GM18867 (cell line): Measurements from ENCODE around the gene TNFRSF8.

Experiments used
- ATAC-seq: cut with Tn5 transposase; IDR thresholded peaks from one replicate; pipeline ENCODE4 v1.9.1; 2021; ENCODE audit warnings: mild to moderate bottlenecking, moderate library complexity; ENCODE audit not compliant: unreplicated experiment

Gene TNFRSF8

DNA sequence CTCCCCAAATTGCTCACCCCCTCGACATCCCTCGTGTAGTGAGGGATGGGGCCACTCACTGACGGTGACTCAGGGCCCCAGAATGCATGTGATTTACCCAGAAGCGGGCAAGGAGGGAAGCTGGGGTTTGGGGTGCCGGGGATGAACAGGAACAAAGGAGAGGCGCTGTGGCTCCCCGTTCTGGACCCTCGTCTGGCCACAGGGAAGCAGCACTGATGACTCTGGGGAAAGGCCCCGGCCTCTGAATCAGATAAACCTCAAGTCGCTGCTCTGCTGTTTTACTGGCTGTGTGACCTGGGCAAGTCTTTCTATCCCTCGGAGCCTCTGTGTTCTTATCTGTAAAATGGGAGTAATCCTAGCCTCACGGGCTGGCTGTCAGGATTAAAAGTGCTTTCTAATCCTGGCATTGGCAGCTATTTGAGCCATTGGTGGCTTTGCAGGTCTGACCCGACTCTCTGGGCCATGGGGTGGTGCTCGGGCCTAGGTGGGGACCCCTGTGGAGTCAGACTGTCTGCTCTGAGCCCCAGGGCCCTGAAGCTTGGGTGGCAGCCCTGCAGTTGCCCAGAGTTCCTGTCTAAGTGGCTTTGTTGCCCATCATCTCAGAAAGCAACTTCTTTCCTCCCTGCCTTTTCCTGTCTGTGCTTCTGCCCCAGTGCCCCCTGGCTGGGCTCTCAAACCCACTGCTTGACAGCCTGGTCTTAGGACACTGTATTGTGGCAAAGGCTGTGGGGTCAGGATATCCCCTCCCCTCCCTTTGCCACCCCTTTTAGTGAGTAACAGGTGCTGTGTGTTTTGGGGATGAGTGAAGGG, 109.1 kb downstream of the TNFRSF8 start:
- no peak for ATAC-seq

DNA sequence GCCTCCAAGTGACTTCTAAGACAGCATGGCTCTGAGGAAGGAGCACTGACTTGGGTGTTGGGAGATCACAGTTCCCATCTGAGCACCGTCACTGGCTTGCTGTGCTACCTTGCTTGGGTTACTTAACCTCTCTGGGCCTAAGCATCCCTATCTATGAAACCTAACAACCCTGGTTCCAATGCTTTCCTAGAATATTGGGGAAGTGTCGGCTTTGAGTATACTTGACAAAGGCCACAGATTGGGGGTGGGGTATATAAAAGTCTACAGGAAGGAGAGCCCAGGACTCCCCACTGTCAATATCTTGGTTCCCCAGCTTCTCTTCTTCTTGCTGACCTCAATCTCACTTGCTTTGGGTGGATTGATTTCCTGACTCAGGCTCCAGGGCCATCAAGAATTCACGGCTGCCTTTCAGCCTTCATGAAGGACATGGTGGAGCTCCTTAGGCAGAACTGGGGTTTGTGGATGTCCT, 110.0 kb downstream of the TNFRSF8 start:
- ATAC-seq: no peak

DNA sequence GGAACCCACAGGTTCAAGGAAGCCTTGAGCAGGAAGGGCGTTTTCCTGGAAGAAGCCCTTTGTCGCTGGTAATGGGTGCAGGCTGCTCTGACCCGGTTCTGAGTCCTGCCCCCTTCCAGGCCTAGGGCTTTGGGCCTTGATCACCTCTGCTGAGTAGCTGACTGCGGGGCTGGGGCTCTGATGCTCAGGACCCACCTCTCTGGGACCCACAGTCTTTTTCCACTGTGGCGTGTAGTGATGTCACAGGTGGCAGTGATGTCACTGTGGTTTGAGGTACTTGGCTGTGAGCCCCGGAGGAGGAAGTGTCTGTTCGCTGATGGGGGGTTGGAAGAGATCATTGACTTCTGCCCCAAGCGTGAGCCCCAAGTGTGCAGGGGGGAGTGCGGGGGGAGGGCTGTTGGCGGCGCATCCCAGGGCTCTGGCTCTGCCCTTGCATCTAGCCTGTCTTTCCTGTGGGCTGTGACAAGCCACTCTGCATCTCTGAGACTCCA, 110.6 kb downstream of the TNFRSF8 start:
- ATAC-seq: no peak

DNA sequence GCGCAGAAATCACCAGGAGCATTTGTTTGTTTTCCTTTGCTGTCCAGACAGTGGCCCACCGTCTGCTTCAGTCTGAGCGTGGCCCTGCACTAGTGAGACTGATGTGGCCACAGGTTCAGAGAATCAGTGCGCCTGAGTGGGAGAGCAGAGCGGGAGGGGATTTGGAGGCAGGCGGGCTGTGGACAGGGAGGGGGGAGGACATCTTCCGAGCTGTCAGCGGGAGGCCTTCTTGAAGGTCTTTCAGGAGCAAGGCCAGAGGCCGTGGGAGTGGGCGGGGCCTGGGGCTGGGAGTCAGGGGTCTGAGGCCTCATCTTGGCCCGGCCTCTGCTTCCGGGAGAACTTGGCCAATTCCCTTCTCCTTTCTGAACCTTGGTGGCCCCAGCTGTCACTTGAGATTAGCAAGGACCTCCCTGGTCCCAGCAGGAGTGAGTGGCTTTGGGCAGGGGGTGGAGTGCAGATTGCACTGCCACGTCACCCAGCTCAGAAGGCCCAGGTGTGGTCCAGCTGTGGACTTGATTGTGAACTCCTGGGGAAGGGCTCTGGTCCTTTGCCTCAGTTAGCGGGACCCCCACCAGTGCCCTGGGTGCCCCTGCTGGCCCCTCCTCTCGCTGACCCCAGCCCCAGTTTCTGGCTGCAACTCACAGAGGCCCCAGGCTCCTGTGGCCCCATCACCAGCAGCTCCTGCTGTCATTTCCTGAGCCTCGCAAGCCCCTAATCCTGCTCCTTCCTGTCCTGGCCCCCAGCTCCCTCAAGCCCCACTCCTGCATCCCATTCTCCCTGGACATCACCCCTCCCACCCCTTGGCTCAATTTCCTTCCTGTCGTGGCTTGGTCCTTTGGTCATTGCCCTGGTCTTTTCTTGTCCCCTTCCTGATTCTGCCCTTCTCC, 112.1 kb downstream of the TNFRSF8 start:
- ATAC-seq: no peak

DNA sequence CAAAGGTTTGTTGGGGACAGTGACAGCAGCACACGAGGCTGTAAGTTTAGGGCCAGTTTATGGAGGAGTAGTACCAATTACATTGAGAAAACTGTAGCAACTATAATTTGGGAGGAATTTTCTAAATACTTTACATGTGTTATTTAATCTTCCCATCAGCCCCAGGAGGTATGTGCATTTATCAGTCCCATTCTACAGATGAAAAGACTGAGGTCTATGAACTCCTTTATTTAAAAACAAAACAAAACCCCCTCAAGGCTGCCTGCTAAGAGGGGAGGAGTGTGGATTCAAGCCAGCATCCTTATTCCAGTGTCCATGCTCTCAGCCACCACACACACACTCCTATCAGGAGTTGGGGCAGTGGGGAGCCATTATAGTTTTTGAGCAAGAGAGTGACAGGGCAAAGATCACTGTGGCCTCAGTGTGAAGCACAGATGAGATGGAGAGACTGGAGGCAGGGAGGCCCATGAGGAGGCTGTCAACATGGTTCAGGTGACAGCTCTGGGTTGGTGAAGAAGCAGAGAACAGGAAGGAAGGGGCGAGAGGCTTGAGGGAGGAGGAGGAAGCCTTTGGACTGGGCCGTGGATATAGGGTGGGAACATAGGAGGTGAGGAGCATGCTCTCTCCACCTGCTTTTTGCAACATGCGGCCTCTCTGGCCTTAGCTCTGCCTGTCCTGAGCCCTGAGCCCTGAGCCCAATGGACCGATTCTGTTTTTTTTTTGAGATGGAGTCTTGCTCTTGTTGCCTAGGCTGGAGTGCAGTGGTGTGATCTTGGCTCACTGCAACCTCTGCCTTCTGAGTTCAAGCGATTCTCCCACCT, 113.4 kb downstream of the TNFRSF8 start:
- no peak for ATAC-seq

DNA sequence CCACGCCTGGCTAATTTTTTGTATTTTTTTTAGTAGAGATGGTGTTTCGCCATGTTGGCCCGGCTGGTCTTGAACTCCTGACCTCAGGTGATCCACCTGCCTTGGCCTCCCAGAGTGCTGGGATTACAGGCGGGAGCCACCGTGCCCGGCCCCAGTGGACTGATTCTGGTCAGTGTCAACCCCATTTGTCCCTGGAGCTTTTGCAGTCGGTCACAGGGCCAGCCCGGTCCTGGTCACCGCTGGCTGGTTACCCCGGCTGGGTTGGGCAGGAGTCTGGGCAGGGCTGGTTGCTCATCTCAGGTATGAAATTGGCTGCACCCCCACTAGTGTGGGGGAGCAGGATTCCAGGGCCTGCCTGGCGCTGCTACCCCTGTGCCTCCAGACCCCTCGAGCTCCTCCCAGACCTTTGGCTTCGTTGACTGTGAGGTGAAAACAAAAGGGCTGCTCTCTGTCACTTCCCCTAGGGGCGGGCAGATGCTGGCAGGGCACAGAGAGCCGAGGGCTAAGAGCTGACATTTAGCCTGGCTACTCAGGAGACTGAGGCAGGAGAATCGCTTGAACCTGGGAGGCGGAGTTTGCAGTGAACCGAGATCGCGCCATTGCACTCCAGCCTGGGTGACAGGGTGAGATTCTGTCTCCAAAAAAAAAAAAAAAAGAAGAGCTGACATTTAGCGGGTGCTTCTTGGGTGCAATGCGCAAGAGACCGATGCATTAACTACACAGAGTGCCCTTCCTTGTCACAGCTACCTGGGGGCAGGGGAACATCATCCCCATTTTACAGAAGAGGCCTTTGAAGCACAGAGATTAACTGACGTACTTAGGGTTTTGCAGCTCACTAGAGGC, 114.3 kb downstream of the TNFRSF8 start:
- no peak for ATAC-seq

DNA sequence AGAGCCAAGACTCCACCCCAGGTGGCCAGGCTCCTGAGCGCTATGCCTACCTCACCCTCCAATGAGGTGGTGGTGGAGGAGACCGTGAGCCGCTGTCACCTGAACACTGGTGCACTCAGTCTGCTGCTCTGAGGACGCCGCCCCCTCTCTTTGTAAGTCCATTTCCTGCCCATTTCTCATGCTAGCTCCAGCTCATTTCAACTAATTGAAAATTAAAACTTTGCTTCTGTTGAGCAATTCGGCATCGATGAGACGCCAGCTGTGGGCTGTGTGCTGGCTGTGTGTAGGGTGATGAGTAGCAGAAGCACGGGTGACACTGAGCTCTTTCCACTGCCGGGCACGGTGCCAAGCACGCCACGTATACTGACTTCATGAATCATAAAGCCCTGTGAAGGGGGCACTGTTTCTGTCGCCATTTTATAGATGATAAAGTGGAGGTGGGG, 114.9 kb downstream of the TNFRSF8 start:
- no peak for ATAC-seq

DNA sequence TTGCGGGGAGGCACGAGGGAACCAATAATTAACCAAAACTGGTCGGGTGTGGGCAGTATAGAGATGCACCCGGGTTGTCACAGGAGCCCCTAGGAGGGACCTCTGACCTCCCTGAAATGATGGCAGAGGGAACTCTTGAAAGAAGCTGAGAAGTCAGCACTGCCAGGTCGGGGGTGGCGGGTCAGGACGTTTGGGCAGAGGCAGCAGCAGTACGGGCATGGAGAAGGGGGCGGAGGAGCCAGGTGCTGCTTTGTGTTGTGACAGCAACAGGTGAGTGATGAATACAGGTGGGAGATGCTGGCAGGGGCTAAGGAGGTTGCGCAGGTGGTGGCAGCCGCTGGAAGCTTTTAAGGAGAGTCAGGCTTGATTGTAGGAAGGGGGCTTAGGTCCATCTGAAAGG, 115.4 kb downstream of the TNFRSF8 start:
- no peak for ATAC-seq

DNA sequence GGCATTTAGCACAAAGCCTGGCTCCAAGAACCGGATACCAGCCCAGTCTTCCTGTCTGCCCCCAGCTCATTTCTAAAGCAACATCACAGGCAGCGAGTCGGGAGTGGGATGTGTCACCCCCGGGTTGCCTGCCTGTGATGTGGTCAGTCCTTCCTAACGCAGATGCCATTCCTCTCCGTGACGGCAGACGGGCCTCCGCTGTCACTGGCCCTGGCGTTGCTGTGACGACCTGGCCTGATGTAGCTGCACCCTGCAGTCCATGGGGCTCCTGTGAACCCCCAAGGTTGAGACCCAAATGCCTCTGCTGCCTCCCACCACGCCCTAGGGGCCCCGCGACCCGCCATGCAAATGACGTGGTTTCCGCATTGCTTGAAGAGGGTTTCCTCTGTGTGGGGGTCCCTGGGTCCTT, 116.0 kb downstream of the TNFRSF8 start:
- no peak for ATAC-seq

DNA sequence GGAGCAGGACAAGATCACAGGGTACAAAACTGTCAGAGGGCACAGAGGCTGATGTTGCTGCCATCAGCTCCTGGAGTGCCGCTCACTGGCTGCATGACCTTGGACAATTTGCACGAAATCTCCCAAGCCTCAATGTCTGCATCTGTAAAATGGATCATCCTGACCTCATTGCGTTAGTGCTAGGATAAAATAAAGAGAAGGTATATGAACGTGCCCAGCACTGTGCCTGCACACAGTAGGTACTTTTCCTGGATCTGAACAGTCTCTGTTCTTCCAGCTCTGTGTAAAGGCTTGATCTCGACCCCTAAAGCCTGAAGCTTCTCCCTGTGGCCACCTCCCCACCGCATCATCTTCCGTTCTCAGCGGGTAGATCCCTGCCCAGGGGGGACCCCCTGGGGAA, 116.6 kb downstream of the TNFRSF8 start:
- ATAC-seq: no peak

DNA sequence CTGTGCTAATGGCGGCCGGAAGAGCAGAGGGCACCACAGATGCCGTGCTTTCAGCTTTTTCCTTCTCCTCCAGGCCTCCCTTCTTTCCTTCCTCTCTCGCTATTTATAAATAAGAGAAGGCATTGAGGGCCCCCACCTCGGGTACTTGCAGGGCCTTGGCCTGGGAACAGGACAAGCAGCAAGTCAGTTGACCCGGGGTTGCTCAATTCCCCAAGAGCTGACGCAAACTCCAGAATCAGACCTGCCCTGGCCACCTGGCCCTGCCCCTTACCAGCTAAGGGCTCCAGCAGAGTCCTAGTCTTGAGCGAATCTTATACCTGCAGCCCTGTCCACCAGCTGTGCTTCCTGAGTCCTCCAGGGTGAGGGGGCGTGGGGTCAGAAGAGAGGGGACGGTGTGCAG, 117.2 kb downstream of the TNFRSF8 start:
- no peak for ATAC-seq

DNA sequence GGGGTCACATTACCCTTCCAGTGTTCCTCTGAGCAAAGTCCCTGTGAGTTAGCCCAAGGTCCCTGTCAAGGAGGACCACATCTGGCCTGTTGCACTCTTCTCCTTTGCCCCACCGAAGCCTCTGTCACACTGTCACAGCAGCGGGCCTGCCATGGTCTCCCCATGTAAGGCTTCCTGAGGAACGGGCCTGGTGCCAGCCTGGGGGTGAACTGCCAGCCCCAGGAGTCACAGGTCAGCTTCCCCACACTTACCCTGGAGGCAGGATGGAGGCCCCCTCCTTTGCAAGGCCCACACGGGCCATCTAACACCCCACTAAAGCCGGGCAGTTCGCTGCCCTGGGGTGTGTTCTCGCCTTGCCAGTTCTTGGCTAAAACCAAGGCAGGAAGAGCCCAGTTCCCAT, 117.8 kb downstream of the TNFRSF8 start:
- no peak for ATAC-seq

DNA sequence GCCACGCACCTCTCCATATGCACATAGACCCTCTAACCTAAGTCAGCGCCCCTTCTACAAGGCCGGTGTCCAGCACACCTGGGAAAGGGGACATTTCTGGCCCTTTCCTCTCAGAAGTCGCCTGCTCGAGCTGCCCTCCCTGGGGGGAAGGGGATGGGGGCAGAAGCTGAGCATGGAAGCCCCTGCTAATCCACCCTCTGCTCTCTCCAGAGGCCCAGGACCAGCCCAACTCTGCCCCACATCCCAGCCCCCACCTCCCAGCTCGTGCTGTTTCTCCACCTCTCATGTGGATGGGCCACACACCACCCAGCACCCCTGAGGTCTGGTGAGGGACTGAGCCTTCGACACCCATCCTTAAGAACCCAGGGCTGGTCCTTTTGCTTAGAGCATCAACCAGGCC, 118.5 kb downstream of the TNFRSF8 start:
- no peak for ATAC-seq

DNA sequence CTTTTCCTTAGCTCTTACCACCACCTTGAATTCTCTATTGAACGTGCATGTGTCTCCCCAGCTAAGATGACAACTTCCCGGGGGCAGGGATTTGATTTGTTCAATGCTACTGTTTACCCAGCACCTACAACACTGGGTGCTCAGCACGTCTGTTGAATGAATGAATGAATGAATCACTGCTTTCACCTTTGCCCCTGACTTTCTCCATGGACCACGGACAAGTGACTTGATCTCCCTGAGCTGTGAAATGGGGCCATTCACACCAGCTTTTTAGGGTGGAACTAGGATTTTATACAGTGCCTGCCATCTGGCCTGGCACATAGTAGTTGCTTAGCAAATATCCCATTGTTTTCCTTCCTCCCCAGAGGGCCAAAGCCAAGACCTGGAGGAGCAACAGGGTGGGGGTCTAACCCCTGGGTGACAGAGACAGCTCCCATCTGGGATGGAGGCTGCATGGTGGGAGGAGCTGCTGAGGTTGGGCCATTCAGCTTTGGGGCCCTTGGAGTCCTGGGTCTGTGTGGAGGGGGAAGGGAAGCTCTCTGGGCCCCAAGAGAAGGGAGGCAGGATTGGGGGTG, 119.4 kb downstream of the TNFRSF8 start:
- no peak for ATAC-seq

DNA sequence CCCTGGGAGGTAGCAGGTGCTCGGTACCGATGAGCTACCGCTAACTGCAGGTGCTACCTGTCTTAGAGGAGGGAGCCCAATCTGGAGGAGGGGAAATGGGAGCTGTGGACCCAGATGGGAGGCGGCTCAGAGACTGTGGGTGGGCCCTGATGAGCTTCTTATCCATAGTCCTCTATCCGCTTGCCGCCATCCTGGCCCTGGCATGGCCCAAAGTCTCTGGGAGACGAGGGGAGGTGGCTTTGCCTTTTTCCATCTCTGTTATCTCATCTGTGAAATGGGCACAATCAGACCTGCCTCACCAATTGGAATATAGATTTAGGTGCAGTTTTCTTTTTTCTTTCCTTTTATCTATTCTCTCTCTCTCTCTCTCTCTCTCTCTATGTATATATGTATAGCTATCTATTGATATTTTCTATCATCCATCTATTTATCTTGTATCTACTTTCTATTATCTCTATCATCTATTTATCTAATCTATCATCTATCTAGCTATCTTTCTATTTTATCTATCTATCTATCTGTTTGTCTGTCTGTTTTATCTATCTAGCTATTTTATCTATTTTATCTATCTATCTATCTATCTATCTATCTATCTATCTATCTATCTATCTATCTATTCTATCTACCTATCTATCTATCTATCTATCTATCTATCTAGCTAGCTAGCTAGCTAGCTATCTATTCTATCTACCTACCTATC, 120.1 kb downstream of the TNFRSF8 start:
- no peak for ATAC-seq

DNA sequence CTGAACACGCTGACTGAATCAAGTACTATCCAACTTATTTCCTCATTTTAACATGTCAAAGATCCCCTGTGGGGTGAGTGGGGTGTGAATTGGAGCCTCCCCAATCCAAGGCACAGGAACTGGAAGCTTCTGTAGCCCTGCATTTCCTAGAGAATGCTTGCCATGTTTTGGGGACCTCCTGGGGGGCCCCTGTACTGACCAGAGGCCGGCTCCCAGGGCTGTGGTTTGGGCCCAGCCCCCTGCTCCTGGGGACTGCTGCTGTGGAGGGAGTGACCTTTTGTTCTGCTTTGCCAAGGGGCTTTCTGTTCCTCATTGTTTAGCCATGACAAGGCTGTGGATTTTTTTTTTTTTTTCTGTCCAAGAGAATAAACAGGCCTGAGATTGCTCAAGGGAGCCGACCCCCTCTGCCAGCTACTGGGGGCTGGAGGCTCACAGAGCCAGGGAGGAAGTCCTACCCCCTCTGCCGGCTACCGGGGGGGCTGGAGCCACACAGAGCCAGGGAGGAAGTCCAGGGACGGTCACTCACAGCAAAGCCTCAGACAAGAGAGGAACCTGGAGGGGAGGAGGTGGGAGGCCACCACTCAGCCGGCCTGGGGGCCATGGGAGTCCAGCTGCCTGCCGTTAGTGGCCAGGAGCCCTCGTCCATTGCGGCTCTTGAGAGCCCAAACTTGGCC, 121.0 kb downstream of the TNFRSF8 start:
- no peak for ATAC-seq

DNA sequence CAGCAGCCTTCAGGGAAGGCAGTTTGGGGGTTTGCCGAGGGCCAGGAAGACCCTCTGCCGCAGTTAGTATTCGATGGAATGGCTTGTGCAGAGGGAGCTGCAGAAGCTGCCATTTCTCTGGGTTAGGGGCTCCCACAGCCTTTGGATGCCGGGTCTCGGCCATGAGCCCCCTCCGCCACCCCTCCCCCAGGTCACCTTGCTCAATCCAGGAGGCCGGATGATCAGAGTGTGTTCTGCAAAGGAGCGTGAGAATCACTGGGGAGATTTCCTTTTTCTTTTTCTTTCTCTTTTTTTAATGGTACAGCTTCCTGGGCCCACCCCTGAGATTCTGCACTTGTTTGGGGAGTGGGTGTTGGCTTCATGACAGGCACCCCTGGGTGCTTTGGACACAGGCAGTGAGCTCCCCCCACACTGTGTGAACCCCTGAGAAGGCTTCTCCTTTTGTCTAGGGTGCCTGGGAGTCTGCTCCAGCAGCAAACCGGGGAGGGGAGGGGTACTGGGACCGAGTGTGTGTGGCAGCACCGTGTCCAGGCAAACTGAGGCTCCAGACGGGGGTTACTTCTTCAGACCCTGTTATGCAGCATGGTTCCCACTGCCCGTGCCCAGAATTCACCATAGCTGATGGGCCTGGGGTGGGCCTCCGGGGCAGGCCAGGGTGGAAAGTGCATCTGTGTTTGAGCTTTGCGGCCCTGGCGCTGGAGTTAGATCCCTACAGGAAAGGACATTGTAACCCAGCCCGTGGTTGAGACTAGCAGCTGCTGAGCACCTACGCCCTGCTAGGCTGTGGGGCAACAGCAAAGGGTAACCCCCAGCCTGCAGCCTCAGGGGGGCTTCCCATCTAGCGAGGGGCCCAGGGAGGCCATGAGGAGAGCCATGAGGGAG, 122.2 kb downstream of the TNFRSF8 start:
- ATAC-seq: no peak
